SK-N-SH (cell line): ENCODE measurements around the gene RAPGEF4. TPM values are rescaled to one million over a fixed set of nuclear protein-coding genes. Genes with fewer than 3 reads are reported as not detected.

ENCODE experiments used
- CTCF ChIA-PET: fragments of 300-600, 350-600 bp; formaldehyde crosslinking; extraction: SDS; loops from one replicate; lab custom pipeline; 2021; lab: Yijun Ruan, JAX
- POLR2A ChIA-PET: fragments of 350-600 bp; sonication (Branson Sonifier 250); formaldehyde crosslinking; extraction: SDS; loops from one replicate; lab custom pipeline; 2020; ENCODE audit warnings: antibody characterized with exemption, inconsistent platforms; lab: Yijun Ruan, JAX
- DNase-seq: peaks from one replicate; pipeline ENCODE4 v3.0.0; 2012
- H2AFZ ChIP-seq: fragments of 200-600 bp; sonication (generic); 2 replicates; pipeline ENCODE4 v1.8.1; 2016; ENCODE audit warnings: antibody characterized with exemption, mild to moderate bottlenecking, low read depth
- H3F3A ChIP-seq: fragments of 200-600 bp; sonication (generic); replicated peaks from 2 replicates; pipeline ENCODE3; 2016; ENCODE audit warnings: antibody characterized with exemption, mild to moderate bottlenecking; ENCODE audit not compliant: insufficient read depth
- H3K27ac ChIP-seq, 2 experiments: fragments of 200-500 bp in 1 of 2; fragments of 200-600 bp in 1 of 2; sonication (Bioruptor generic) in 1 of 2; sonication (generic), shearing (Covaris generic) in 1 of 2; 2 replicates each; pipeline versions ENCODE4 v1.5.1 to v1.6.1; 2014 to 2016; ENCODE audit warnings: low read depth in 2 of 2, inconsistent platforms in 1 of 2, low read length in 1 of 2, mild to moderate bottlenecking in 1 of 2, mixed read lengths in 1 of 2
- H3K27me3 ChIP-seq: fragments of 200-600 bp; sonication (generic), shearing (Covaris generic); 2 replicates; pipeline ENCODE4 v1.6.1; 2016; ENCODE audit warnings: mixed run types; ENCODE audit not compliant: insufficient read depth
- H3K36me3 ChIP-seq, 2 experiments: fragments of 200-500 bp in 1 of 2; fragments of 200-600 bp in 1 of 2; sonication (Bioruptor generic) in 1 of 2; sonication (generic) in 1 of 2; replicated peaks in 1 of 2; 2 replicates each; pipeline versions ENCODE3 to v1.5.1; 2014 to 2016; ENCODE audit warnings: low read length in 1 of 2, mild to moderate bottlenecking in 1 of 2; ENCODE audit not compliant: insufficient read depth in 2 of 2, control insufficient read depth in 1 of 2
- H3K4me1 ChIP-seq, 2 experiments: fragments of 200-500 bp in 1 of 2; fragments of 200-600 bp in 1 of 2; sonication (Bioruptor generic) in 1 of 2; sonication (generic), shearing (Covaris generic) in 1 of 2; 2 replicates each; pipeline versions ENCODE4 v1.5.1 to v1.6.1; 2014 to 2016; ENCODE audit warnings: low read depth in 1 of 2, low read length in 1 of 2, mixed run types in 1 of 2; ENCODE audit not compliant: insufficient read depth in 2 of 2, control insufficient read depth in 1 of 2
- H3K4me2 ChIP-seq: fragments of 200-600 bp; sonication (generic), shearing (Covaris generic); 2 replicates; pipeline ENCODE4 v1.6.1; 2017; ENCODE audit warnings: mixed run types
- H3K4me3 ChIP-seq, 2 experiments: fragments of 200-500 bp in 1 of 2; fragments of 200-600 bp in 1 of 2; sonication (Bioruptor generic) in 1 of 2; sonication (generic), shearing (Covaris generic) in 1 of 2; 2 replicates each; pipeline versions ENCODE4 v1.5.1 to v1.8.1; 2014 to 2016; ENCODE audit warnings: low read depth in 2 of 2, inconsistent platforms in 1 of 2, low read length in 1 of 2, mild to moderate bottlenecking in 1 of 2, mixed read lengths in 1 of 2, moderate library complexity in 1 of 2
- H3K79me2 ChIP-seq: fragments of 200-600 bp; sonication (generic); 2 replicates; pipeline ENCODE4 v1.8.1; 2017; ENCODE audit warnings: mild to moderate bottlenecking; ENCODE audit not compliant: insufficient read depth
- H3K9ac ChIP-seq: fragments of 200-600 bp; sonication (generic); 2 replicates; pipeline ENCODE4 v1.6.1; 2017; ENCODE audit warnings: mixed run types
- H3K9me2 ChIP-seq: fragments of 200-600 bp; sonication (generic); 2 replicates; pipeline ENCODE4 v1.6.1; 2017; ENCODE audit warnings: mixed run types
- H3K9me3 ChIP-seq: fragments of 200-600 bp; sonication (generic); 2 replicates; pipeline ENCODE4 v1.6.1; 2017; ENCODE audit warnings: mixed run types, mild to moderate bottlenecking, moderate library complexity
- H4K20me1 ChIP-seq: fragments of 200-600 bp; sonication (generic); 2 replicates; pipeline ENCODE4 v1.6.1; 2017; ENCODE audit warnings: mild to moderate bottlenecking, mixed run types; ENCODE audit not compliant: insufficient read depth
- ELF1 ChIP-seq: IDR thresholded peaks from 2 replicates; pipeline ENCODE4 v1.4.0; 2012
- EZH2phosphoT487 ChIP-seq: fragments of 200-600 bp; sonication (generic); IDR thresholded peaks from 2 replicates; pipeline ENCODE4 v1.6.1; 2017; ENCODE audit warnings: low read depth, mixed run types, mild to moderate bottlenecking, antibody characterized with exemption, moderate library complexity, borderline replicate concordance
- FOXJ3 ChIP-seq: sonication (generic); formaldehyde crosslinking; IDR thresholded peaks from 2 replicates; pipeline ENCODE4 v1.5.1; 2020; ENCODE audit warnings: mild to moderate bottlenecking, missing genetic modification reagents
- FOXM1 ChIP-seq: IDR thresholded peaks from 2 replicates; pipeline ENCODE4 v1.4.0; 2012; ENCODE audit warnings: low read depth, mild to moderate bottlenecking
- GATA2 ChIP-seq: sonication (generic); formaldehyde crosslinking; IDR thresholded peaks from 2 replicates; pipeline ENCODE4 v1.5.0; 2020; ENCODE audit warnings: mild to moderate bottlenecking, missing genetic modification reagents
- JUND ChIP-seq: IDR thresholded peaks from 2 replicates; pipeline ENCODE4 v1.4.0; 2012
- MAX ChIP-seq: IDR thresholded peaks from 2 replicates; pipeline ENCODE4 v1.4.0; 2012; ENCODE audit warnings: low read depth
- MEF2A ChIP-seq: IDR thresholded peaks from 2 replicates; pipeline ENCODE4 v1.4.0; 2012; ENCODE audit warnings: low read depth, borderline replicate concordance
- NFIC ChIP-seq: IDR thresholded peaks from 2 replicates; pipeline ENCODE4 v1.4.0; 2012; ENCODE audit warnings: borderline replicate concordance
- NRF1 ChIP-seq: IDR thresholded peaks from 2 replicates; pipeline ENCODE4 v1.6.1; 2012; ENCODE audit warnings: low read depth, mild to moderate bottlenecking, low read length
- POLR2AphosphoS5 ChIP-seq: IDR thresholded peaks from 2 replicates; pipeline ENCODE4 v1.6.1; 2012; ENCODE audit warnings: low read depth, low read length
- RCOR1 ChIP-seq: fragments of 150-350 bp; IDR thresholded peaks from 2 replicates; pipeline ENCODE4 v1.6.1; 2017; ENCODE audit warnings: antibody characterized with exemption, low read length
- RFX5 ChIP-seq: IDR thresholded peaks from 2 replicates; pipeline ENCODE4 v1.6.1; 2012; ENCODE audit warnings: mild to moderate bottlenecking, improper control_type of control experiment, low read length
- RXRA ChIP-seq: IDR thresholded peaks from 2 replicates; pipeline ENCODE4 v1.4.0; 2012; ENCODE audit warnings: low read depth, mild to moderate bottlenecking, borderline replicate concordance
- SMC3 ChIP-seq: IDR thresholded peaks from 2 replicates; pipeline ENCODE4 v1.6.1; 2012; ENCODE audit warnings: low read depth, low read length, improper control_type of control experiment
- TAF1 ChIP-seq: IDR thresholded peaks from 2 replicates; pipeline ENCODE4 v1.6.1; 2012; ENCODE audit warnings: low read depth, mild to moderate bottlenecking, low read length, moderate library complexity, borderline replicate concordance
- TCF12 ChIP-seq: IDR thresholded peaks from 2 replicates; pipeline ENCODE4 v1.4.0; 2012
- TEAD4 ChIP-seq: IDR thresholded peaks from 2 replicates; pipeline ENCODE4 v1.4.0; 2012; ENCODE audit warnings: mild to moderate bottlenecking, borderline replicate concordance; ENCODE audit not compliant: insufficient read depth
- USF2 ChIP-seq: fragments of 150-350 bp; IDR thresholded peaks from 2 replicates; pipeline ENCODE4 v1.6.1; 2017; ENCODE audit warnings: antibody characterized with exemption, low read length, low read depth, borderline replicate concordance
- YY1 ChIP-seq: IDR thresholded peaks from 2 replicates; pipeline ENCODE4 v1.4.0; 2012; ENCODE audit warnings: low read depth, mild to moderate bottlenecking
- ZBTB33 ChIP-seq: IDR thresholded peaks from 2 replicates; pipeline ENCODE4 v1.4.0; 2012; ENCODE audit warnings: low read depth, borderline replicate concordance
- WGBS: methylation state at CpG from one replicate; pipeline ENCODE4 v1.1.6; 2017; ENCODE audit warnings: low lambda C conversion rate; 5-methylcytosine and 5-hydroxymethylcytosine counted together
- polyA plus RNA-seq, 3 experiments: library from polyadenylated mRNA; depleted of rRNA; stranded (reverse); fragments of >200 nt; gene quantifications; 2 replicates each; pipeline ENCODE4 v1.2.3, GENCODE V29; 2012

RAPGEF4 gene
- polyA plus RNA-seq, 1 of the 3 experiments (the other 2 are of a cell fraction), result 0.30 TPM

GRCh38 chr2:173094731-173095130, 359.1 kb downstream of the RAPGEF4 start:
- peaks cover 15% of the 10 kb centered on the region for H3K79me2 ChIP-seq
- peaks cover 27 to 34% of the 10 kb centered on the region in 2 experiments for H3K36me3 ChIP-seq
- no peaks in the 10 kb centered on the region for H3K27me3 ChIP-seq
- no peak for DNase-seq
- TF ChIP-seq GATA2 (CRISPR knock-in tag) (no peak), TEAD4 (no peak), TCF12 (no peak), RFX5 (no peak), SMC3 (no peak)
- WGBS, result 100% methylated on average over 1 of the region's 1 CpG
- no peaks in the 10 kb centered on the region for H3K9me3 ChIP-seq
- no peak overlapping the region for H2AFZ ChIP-seq
- H3K4me3 ChIP-seq, result no peak overlapping the region
- ChIA-PET POLR2A (no interaction called here), CTCF (interaction anchor here (0.8 kb wide), 1 partner anchor 116 kb away, joined by 4 read pairs; no protein-coding TSS in a partner anchor)
- H3K27ac ChIP-seq, result no peak overlapping the region
- H3K9me2 ChIP-seq, result no peaks in the 10 kb centered on the region
- no peak overlapping the region for H3K4me2 ChIP-seq
- no peak overlapping the region for H3K9ac ChIP-seq
- peaks cover 4% of the 10 kb centered on the region for H3F3A ChIP-seq
- H4K20me1 ChIP-seq, result no peaks in the 10 kb centered on the region
- H3K4me1 ChIP-seq, result peaks cover 3 to 9% of the 10 kb centered on the region in 2 experiments; a peak in 3 of 4 replicates

GRCh38 chr2:173095356-173095755, 359.7 kb downstream of the RAPGEF4 start:
- CTCF ChIA-PET, result interaction anchor here (0.8 kb wide), 1 partner anchor 115 kb away, joined by 4 read pairs; no protein-coding TSS in a partner anchor
- Histone ChIP-seq H3K9ac (no peak overlapping the region), H3K4me1 (peaks cover 2 to 3% of the 10 kb centered on the region in 2 experiments; a peak in 2 of 4 replicates), H3K9me3 (no peaks in the 10 kb centered on the region), H3K27me3 (no peaks in the 10 kb centered on the region), H3K4me2 (no peak overlapping the region), H4K20me1 (no peaks in the 10 kb centered on the region), H3K79me2 (peaks cover 15% of the 10 kb centered on the region), H3K4me3 (no peak overlapping the region), H2AFZ (no peak overlapping the region), H3K9me2 (no peaks in the 10 kb centered on the region), H3K27ac (no peak overlapping the region), H3F3A (peaks cover 4% of the 10 kb centered on the region), H3K36me3 (peaks cover 29 to 34% of the 10 kb centered on the region in 2 experiments)
- POLR2A ChIA-PET, result no interaction called here
- 94% methylated on average over 1 of the region's 1 CpG for WGBS
- DNase-seq, result no peak
- TF ChIP-seq USF2 (no peak), TCF12 (no peak), RCOR1 (no peak), RXRA (no peak), NRF1 (no peak), TEAD4 (no peak), POLR2AphosphoS5 (no peak), SMC3 (no peak), EZH2phosphoT487 (no peak), ZBTB33 (no peak), FOXM1 (no peak), RFX5 (no peak), JUND (no peak), ELF1 (no peak), TAF1 (no peak), MAX (no peak), MEF2A (no peak), NFIC (no peak), FOXJ3 (CRISPR knock-in tag) (no peak), YY1 (no peak)
